HEK293 (cell line): ENCODE data around the gene GRM5.
A peak's percentile ranks its signal among the peaks of the same experiment; 100 is the strongest.

Experiments used
- CTCF ChIA-PET: fragments of 350-600 bp; formaldehyde crosslinking; extraction: SDS; loops from one replicate; lab custom pipeline; 2021; ENCODE audit warnings: antibody characterized with exemption; lab: Yijun Ruan, JAX
- POLR2A ChIA-PET: fragments of 300-600 bp; formaldehyde crosslinking; extraction: SDS; loops from one replicate; lab custom pipeline; 2020; ENCODE audit warnings: antibody characterized with exemption, inconsistent platforms; lab: Yijun Ruan, JAX
- H3K27ac ChIP-seq: fragments of 200-500 bp; sonication (Bioruptor generic); 2 replicates; pipeline ENCODE4 v1.5.1; 2014; ENCODE audit warnings: low read depth, low read length, control low read depth, inconsistent platforms; ENCODE audit errors: extremely low read depth
- H3K36me3 ChIP-seq, 2 experiments: fragments of 200-500 bp in 1 of 2; sonication (Bioruptor generic) in 1 of 2; 1 replicate in 1 of 2; 2 replicates in 1 of 2; pipeline ENCODE4 v1.5.1; 2014 to 2017; ENCODE audit warnings: inconsistent platforms in 2 of 2, low read length in 2 of 2; ENCODE audit not compliant: control insufficient read depth in 2 of 2, insufficient read depth in 1 of 2
- H3K4me1 ChIP-seq: fragments of 200-500 bp; sonication (Bioruptor generic); 2 replicates; pipeline ENCODE4 v1.5.1; 2014; ENCODE audit warnings: mild to moderate bottlenecking, low read length, inconsistent platforms; ENCODE audit not compliant: control insufficient read depth, insufficient read depth
- H3K4me3 ChIP-seq: 2 replicates; pipeline ENCODE4 v1.5.1; 2011; ENCODE audit warnings: low read depth, mild to moderate bottlenecking, control low read depth, low read length, moderate library complexity
- H3K9me3 ChIP-seq: fragments of 200-500 bp; sonication (Bioruptor generic); 2 replicates; pipeline ENCODE4 v1.5.1; 2014; ENCODE audit warnings: low read depth, low read length, inconsistent platforms; ENCODE audit not compliant: control insufficient read depth, insufficient read depth
- CTCF ChIP-seq: fragments of 450-650 bp; formaldehyde crosslinking; IDR thresholded peaks from 2 replicates; pipeline ENCODE4 v1.5.1; 2016; ENCODE audit warnings: missing biosample characterization, missing genetic modification characterization
- GLI2 ChIP-seq: fragments of 450-650 bp; formaldehyde crosslinking; IDR thresholded peaks from 2 replicates; pipeline ENCODE4; 2017; ENCODE audit warnings: missing biosample characterization, missing genetic modification characterization, low read depth, borderline replicate concordance
- MEIS1 ChIP-seq: sonication (generic); formaldehyde crosslinking; IDR thresholded peaks from 2 replicates; pipeline ENCODE4 v1.8.1; 2022; ENCODE audit warnings: missing genetic modification reagents, mild to moderate bottlenecking, borderline replicate concordance
- MZF1 ChIP-seq: fragments of 450-650 bp; formaldehyde crosslinking; IDR thresholded peaks from 2 replicates; pipeline ENCODE4 v1.5.1; 2017; ENCODE audit warnings: missing biosample characterization, missing genetic modification characterization, borderline replicate concordance
- OVOL3 ChIP-seq: fragments of 450-650 bp; formaldehyde crosslinking; IDR thresholded peaks from 2 replicates; pipeline ENCODE4 v1.5.1; 2016; ENCODE audit warnings: missing biosample characterization, missing genetic modification characterization
- PRDM10 ChIP-seq: fragments of 450-650 bp; formaldehyde crosslinking; IDR thresholded peaks from 2 replicates; pipeline ENCODE4 v1.5.1; 2016; ENCODE audit warnings: missing biosample characterization, missing genetic modification characterization
- SETDB1 ChIP-seq: IDR thresholded peaks from one replicate; pipeline ENCODE4 v1.6.1; 2017; ENCODE audit warnings: mild to moderate bottlenecking, low read length, moderate library complexity, mixed read lengths; ENCODE audit not compliant: insufficient read length
- ZBTB17 ChIP-seq: fragments of 450-650 bp; formaldehyde crosslinking; IDR thresholded peaks from 2 replicates; pipeline ENCODE4 v1.5.1; 2016; ENCODE audit warnings: missing biosample characterization, missing genetic modification characterization
- ZNF2 ChIP-seq: fragments of 450-650 bp; formaldehyde crosslinking; IDR thresholded peaks from 2 replicates; pipeline ENCODE4 v1.5.1; 2016; ENCODE audit warnings: missing biosample characterization, missing genetic modification characterization
- ZNF248 ChIP-seq: fragments of 450-650 bp; formaldehyde crosslinking; IDR thresholded peaks from 2 replicates; pipeline ENCODE4 v1.5.1; 2017; ENCODE audit warnings: missing biosample characterization, missing genetic modification characterization
- ZNF571 ChIP-seq: fragments of 450-650 bp; formaldehyde crosslinking; IDR thresholded peaks from 2 replicates; pipeline ENCODE4 v1.5.0; 2017; ENCODE audit warnings: missing biosample characterization, missing genetic modification characterization
- ZNF623 ChIP-seq: fragments of 450-650 bp; formaldehyde crosslinking; IDR thresholded peaks from 2 replicates; pipeline ENCODE4 v1.5.1; 2016; ENCODE audit warnings: missing biosample characterization, missing genetic modification characterization
- ZNF654 ChIP-seq: fragments of 450-650 bp; formaldehyde crosslinking; IDR thresholded peaks from 2 replicates; pipeline ENCODE4 v1.5.1; 2016; ENCODE audit warnings: low read depth, missing biosample characterization, missing genetic modification characterization
- ZNF658 ChIP-seq: fragments of 450-650 bp; formaldehyde crosslinking; IDR thresholded peaks from 2 replicates; pipeline ENCODE4; 2016; ENCODE audit warnings: missing biosample characterization, missing genetic modification characterization
- TF ChIP-seq, protein P1 (sequence below): fragments of 450-650 bp; formaldehyde crosslinking; IDR thresholded peaks from 2 replicates; pipeline ENCODE4 v1.5.1; 2016; ENCODE audit warnings: missing biosample characterization, missing genetic modification characterization

Gene GRM5

GRCh38 chr11:88487646-88488045, 578.1 kb downstream of the GRM5 start:
- H3K27ac ChIP-seq: no peak overlapping the region
- TF ChIP-seq, protein P1, sequence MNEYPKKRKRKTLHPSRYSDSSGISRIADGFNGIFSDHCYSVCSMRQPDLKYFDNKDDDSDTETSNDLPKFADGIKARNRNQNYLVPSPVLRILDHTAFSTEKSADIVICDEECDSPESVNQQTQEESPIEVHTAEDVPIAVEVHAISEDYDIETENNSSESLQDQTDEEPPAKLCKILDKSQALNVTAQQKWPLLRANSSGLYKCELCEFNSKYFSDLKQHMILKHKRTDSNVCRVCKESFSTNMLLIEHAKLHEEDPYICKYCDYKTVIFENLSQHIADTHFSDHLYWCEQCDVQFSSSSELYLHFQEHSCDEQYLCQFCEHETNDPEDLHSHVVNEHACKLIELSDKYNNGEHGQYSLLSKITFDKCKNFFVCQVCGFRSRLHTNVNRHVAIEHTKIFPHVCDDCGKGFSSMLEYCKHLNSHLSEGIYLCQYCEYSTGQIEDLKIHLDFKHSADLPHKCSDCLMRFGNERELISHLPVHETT (tag by site-specific recombination): no peak
- no peak for TF ChIP-seq ZNF571 (tag by site-specific recombination)
- H3K4me3 ChIP-seq: no peak overlapping the region
- H3K36me3 ChIP-seq: no peaks in the 10 kb centered on the region
- H3K9me3 ChIP-seq: no peaks in the 10 kb centered on the region
- POLR2A ChIA-PET: no interaction called here
- H3K4me1 ChIP-seq: no peaks in the 10 kb centered on the region
- CTCF ChIA-PET: interaction anchor here (0.6 to 0.9 kb wide), 2 partner anchors 8 to 78 kb away, joined by 3 read pairs; no protein-coding TSS in a partner anchor

DNA sequence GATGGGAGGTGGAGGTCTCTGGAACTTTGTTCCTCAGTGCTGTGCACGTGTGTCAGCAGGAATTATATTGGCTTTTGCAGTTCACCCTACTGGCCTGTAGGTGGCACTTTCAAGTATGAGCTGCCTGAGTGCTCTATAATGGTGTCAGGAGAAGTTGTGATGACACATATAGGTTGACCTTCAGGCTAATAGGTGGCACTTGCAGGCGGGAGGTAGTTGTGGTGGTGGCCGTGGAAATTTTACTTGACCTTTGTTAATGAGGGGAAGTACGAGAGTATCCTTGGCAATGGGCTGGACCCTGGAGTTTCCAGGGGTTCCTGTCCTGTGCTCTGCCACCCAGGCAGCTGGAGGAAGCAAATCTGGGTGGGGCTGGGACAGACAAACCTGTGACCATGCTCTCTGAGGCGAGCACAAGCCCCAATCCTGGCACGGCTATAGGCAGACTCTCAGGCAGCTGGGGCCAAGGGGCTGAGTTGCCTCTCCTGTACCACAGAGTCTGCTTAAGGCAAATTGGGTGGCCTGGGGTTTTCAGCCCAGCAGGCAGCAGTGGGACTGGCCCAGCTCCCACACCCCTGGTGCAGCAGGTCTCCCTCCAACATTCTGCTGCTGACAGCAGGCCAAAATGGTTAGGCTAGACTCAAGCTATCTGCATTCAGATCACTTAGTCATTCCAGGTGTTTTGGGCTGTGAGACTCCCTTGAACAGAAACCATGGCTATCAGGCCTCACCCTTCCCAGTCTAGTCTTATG, 580.7 kb downstream of the GRM5 start:
- H3K27ac ChIP-seq: no peak overlapping the region
- CTCF ChIA-PET: interaction anchor here (0.6 to 2.6 kb wide), 15 partner anchors 8 to 432 kb away, joined by 3 to 9 read pairs (median 4); partner anchors contain the start of gene RAB38

More for the DNA sequence above, 580.7 kb downstream of the GRM5 start:
- H3K4me3 ChIP-seq: no peak overlapping the region
- POLR2A ChIA-PET: no interaction called here
- no peaks in the 10 kb centered on the region for H3K9me3 ChIP-seq
- H3K36me3 ChIP-seq: no peaks in the 10 kb centered on the region
- TF ChIP-seq ZNF654 (tag by site-specific recombination) (peak; percentile 27; the same call in 1 of the 2 replicates), MEIS1 (CRISPR knock-in tag) (no peak), MZF1 (tag by site-specific recombination) (no peak), ZNF248 (tag by site-specific recombination) (no peak), ZNF658 (tag by site-specific recombination) (no peak), GLI2 (tag by site-specific recombination) (no peak), OVOL3 (tag by site-specific recombination) (no peak), PRDM10 (tag by site-specific recombination) (no peak), SETDB1 (no peak), CTCF (tag by site-specific recombination) (peak; percentile 36; the same call in 1 of the 2 replicates), ZBTB17 (tag by site-specific recombination) (no peak), ZNF623 (no peak), ZNF2 (tag by site-specific recombination) (peak; percentile 60; the same call in 1 of the 2 replicates)
- H3K4me1 ChIP-seq: no peaks in the 10 kb centered on the region
